ENCODE results near the gene CFTR. TPM values are rescaled to one million over a fixed set of nuclear protein-coding genes. Genes with fewer than 3 reads are reported as not detected.

CFTR gene
- total and polyA plus RNA-seq, 2 donors (not counting 1 experiment from before 2014, with no cell fraction given), result under 0.01 to 0.25 TPM

DNA sequence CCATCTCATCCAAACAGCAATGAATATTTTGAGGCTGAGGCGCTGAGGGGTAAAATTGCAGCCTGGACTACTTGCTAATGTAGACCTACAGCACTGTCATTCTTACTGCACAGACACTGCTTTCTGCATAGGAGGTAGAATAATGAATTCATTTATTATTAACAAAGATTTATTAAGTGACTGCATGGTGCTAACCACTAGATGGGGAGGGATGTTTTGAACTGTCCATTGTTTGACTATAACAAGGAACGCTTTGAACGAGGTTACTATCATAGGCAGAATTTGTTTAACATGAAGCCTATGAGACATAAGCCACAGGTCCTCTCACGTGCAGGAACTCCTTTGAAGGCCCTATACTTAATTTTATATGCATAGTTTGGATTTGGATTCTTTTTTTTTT, 143.8 kb downstream of the CFTR start:
- no peak for DNase-seq (ENCODE audit: low read depth in 2 of 2)
- Histone ChIP-seq H3K79me2 (ENCODE audit: control insufficient read depth, insufficient read depth, low read length) (no peaks in the 10 kb centered on the region), H3K27ac (ENCODE audit: insufficient read depth, low read length) (no peak overlapping the region), H4K20me1 (ENCODE audit: control insufficient read depth, extremely low read depth, insufficient read depth, low read length) (no peaks in the 10 kb centered on the region), H3K9ac (ENCODE audit: insufficient read depth, low read length) (no peak overlapping the region), H2AFZ (ENCODE audit: low read length) (no peak overlapping the region), H3K36me3 (ENCODE audit: control insufficient read depth, insufficient read depth, low read length) (no peaks in the 10 kb centered on the region), H3K27me3 (ENCODE audit: control insufficient read depth, insufficient read depth, low read length) (no peaks in the 10 kb centered on the region), H3K9me3 (ENCODE audit: control insufficient read depth, insufficient read depth, low read depth, low read length) (no peaks in the 10 kb centered on the region), H3K4me3 (replicated peaks in 1 of 4; ENCODE audit: control extremely low read depth in 1 of 4, insufficient read depth in 1 of 4, low read depth in 3 of 4, low read length in 4 of 4) (no peak overlapping the region), H3K4me2 (ENCODE audit: extremely low read depth, insufficient read depth, low read length) (no peak overlapping the region), H3K4me1 (ENCODE audit: control insufficient read depth, extremely low read depth, insufficient read depth, low read length) (no peaks in the 10 kb centered on the region)
- TF ChIP-seq EZH2 (IDR thresholded peaks at IDR 0.05; ENCODE audit: low read length, missing control alignments), result no peak
- TF ChIP-seq, protein P1, sequence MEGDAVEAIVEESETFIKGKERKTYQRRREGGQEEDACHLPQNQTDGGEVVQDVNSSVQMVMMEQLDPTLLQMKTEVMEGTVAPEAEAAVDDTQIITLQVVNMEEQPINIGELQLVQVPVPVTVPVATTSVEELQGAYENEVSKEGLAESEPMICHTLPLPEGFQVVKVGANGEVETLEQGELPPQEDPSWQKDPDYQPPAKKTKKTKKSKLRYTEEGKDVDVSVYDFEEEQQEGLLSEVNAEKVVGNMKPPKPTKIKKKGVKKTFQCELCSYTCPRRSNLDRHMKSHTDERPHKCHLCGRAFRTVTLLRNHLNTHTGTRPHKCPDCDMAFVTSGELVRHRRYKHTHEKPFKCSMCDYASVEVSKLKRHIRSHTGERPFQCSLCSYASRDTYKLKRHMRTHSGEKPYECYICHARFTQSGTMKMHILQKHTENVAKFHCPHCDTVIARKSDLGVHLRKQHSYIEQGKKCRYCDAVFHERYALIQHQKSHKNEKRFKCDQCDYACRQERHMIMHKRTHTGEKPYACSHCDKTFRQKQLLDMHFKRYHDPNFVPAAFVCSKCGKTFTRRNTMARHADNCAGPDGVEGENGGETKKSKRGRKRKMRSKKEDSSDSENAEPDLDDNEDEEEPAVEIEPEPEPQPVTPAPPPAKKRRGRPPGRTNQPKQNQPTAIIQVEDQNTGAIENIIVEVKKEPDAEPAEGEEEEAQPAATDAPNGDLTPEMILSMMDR (conservative IDR thresholded peaks at IDR 0.05 in 1 of 2, IDR thresholded peaks at IDR 0.05 in 1 of 2; ENCODE audit: low read depth in 1 of 2, low read length in 2 of 2), result no peak

DNA sequence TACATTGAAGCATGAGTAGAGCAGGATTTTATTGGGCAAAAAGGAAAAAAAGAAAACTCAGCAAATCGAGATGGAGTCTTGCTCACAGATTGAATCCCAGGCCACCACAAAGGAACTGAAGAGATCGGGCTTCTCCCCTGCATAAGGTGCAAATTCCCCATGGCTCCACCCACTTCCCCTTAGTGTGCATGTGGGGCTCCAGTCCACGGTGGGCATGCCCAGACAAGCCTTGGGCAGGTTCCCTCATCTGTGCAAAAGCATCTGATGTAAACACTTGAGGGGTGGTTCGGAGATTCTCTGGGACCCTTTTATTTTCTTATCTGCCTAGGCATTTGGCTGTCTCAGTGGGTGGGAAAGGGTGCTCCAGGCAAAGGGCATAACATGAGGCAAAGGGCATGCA, 150.7 kb downstream of the CFTR start:
- no peaks in the 10 kb centered on the region for H3K79me2 ChIP-seq (ENCODE audit: control insufficient read depth, insufficient read depth, low read length)
- peak in 1 of 2 donors; percentile 3 for DNase-seq (ENCODE audit: low read depth in 2 of 2)
- no peaks in the 10 kb centered on the region for H3K36me3 ChIP-seq (ENCODE audit: control insufficient read depth, insufficient read depth, low read length)
- H3K9ac ChIP-seq (ENCODE audit: insufficient read depth, low read length), result no peak overlapping the region
- no peaks in the 10 kb centered on the region for H4K20me1 ChIP-seq (ENCODE audit: control insufficient read depth, extremely low read depth, insufficient read depth, low read length)
- H2AFZ ChIP-seq (ENCODE audit: low read length), result no peak overlapping the region
- H3K4me1 ChIP-seq (ENCODE audit: control insufficient read depth, extremely low read depth, insufficient read depth, low read length), result no peaks in the 10 kb centered on the region
- H3K9me3 ChIP-seq (ENCODE audit: control insufficient read depth, insufficient read depth, low read depth, low read length), result no peaks in the 10 kb centered on the region
- no peak overlapping the region for H3K4me2 ChIP-seq (ENCODE audit: extremely low read depth, insufficient read depth, low read length)
- no peak overlapping the region for H3K4me3 ChIP-seq (replicated peaks in 1 of 4; ENCODE audit: control extremely low read depth in 1 of 4, insufficient read depth in 1 of 4, low read depth in 3 of 4, low read length in 4 of 4)
- H3K27me3 ChIP-seq (ENCODE audit: control insufficient read depth, insufficient read depth, low read length), result no peaks in the 10 kb centered on the region
- TF ChIP-seq EZH2 (IDR thresholded peaks at IDR 0.05; ENCODE audit: low read length, missing control alignments), result no peak
- TF ChIP-seq, protein P1 (conservative IDR thresholded peaks at IDR 0.05 in 1 of 2, IDR thresholded peaks at IDR 0.05 in 1 of 2; ENCODE audit: low read depth in 1 of 2, low read length in 2 of 2), result no peak
- H3K27ac ChIP-seq (ENCODE audit: insufficient read depth, low read length), result no peak overlapping the region

DNA sequence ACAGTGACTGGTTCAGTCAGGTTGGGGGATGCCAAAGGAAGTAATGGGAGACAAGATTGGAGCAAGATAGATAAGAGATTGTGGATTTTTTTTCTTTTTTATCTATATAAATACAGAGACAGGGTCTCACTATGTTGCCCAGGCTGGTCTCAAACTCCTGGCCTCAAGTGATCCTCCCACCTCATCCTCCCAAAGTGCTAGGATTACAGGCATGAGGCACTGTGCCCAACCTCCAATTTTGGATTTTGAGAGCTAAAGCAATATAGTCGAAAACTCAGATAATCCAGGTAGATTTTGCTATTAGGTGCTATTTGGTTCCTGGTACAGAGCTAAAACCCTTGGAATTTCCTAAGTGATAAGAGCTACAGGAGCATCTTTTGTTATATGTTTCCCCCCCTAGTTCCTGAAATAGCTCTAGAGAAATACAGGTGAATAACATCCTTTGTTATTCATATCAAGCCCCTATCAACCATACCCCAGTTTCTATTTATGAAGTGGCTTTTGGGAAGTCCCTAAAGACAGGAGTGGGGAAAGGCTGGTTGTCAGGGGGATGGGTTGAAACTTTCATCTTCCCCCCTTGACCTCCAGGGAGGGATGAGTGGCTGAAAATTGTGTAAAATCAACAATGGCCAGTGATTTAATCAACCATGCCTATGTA, 151.2 kb downstream of the CFTR start:
- Histone ChIP-seq H3K79me2 (ENCODE audit: control insufficient read depth, insufficient read depth, low read length) (no peaks in the 10 kb centered on the region), H3K4me2 (ENCODE audit: extremely low read depth, insufficient read depth, low read length) (no peak overlapping the region), H4K20me1 (ENCODE audit: control insufficient read depth, extremely low read depth, insufficient read depth, low read length) (no peaks in the 10 kb centered on the region), H3K36me3 (ENCODE audit: control insufficient read depth, insufficient read depth, low read length) (no peaks in the 10 kb centered on the region), H3K4me3 (replicated peaks in 1 of 4; ENCODE audit: control extremely low read depth in 1 of 4, insufficient read depth in 1 of 4, low read depth in 3 of 4, low read length in 4 of 4) (no peak overlapping the region), H3K27me3 (ENCODE audit: control insufficient read depth, insufficient read depth, low read length) (no peaks in the 10 kb centered on the region), H2AFZ (ENCODE audit: low read length) (no peak overlapping the region), H3K27ac (ENCODE audit: insufficient read depth, low read length) (no peak overlapping the region), H3K9me3 (ENCODE audit: control insufficient read depth, insufficient read depth, low read depth, low read length) (no peaks in the 10 kb centered on the region), H3K4me1 (ENCODE audit: control insufficient read depth, extremely low read depth, insufficient read depth, low read length) (no peaks in the 10 kb centered on the region), H3K9ac (ENCODE audit: insufficient read depth, low read length) (no peak overlapping the region)
- TF ChIP-seq, protein P1 (conservative IDR thresholded peaks at IDR 0.05 in 1 of 2, IDR thresholded peaks at IDR 0.05 in 1 of 2; ENCODE audit: low read depth in 1 of 2, low read length in 2 of 2), result no peak
- TF ChIP-seq EZH2 (IDR thresholded peaks at IDR 0.05; ENCODE audit: low read length, missing control alignments), result no peak
- DNase-seq (ENCODE audit: low read depth in 2 of 2), result no peak

All from fibroblast of lung (primary cell).